ENCODE data around the gene MYMK. TPM values are rescaled to one million over a fixed set of nuclear protein-coding genes. Genes with fewer than 3 reads are reported as not detected.

Gene MYMK
- total and polyA plus RNA-seq, 2 experiments from 2014 or later: not detected

DNA sequence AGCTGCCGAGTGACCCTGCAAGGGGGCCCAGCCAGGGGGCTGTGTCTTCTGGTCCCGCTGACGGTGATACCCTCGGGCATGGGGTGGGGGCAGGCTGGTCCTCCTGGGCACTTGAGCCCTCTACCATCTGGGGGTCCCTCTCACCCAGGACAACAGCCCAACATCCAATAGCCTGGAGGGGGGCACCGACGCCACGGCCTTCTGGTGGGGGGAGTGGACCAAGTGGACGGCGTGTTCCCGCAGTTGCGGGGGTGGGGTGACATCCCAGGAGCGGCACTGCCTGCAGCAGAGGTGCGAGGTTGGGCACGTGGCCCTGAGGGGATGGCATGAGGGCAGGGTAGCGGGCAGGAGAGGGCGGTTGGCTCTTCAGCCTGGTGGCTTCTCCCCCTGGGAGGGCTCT is 12.5 kb upstream of the MYMK start:
- Histone ChIP-seq H3K27me3 (ENCODE audit: insufficient read depth) (peaks cover 9% of the 10 kb centered on the region; the same call in 1 of the 2 replicates), H3K4me1 (ENCODE audit: insufficient read depth) (peaks cover 10% of the 10 kb centered on the region; the same call in 1 of the 2 replicates), H3K36me3 (ENCODE audit: insufficient read depth) (no peaks in the 10 kb centered on the region), H3K27ac (ENCODE audit: low read depth) (no peak overlapping the region), H3K4me2 (no peak overlapping the region), H3F3A (replicated peaks; ENCODE audit: low read depth) (0 out of 2 replicates have a peak, but pooled peaks cover 4% of the 10 kb centered on the region), H4K20me1 (replicated peaks; ENCODE audit: insufficient read depth) (no peaks in the 10 kb centered on the region), H2AFZ (no peak overlapping the region), H3K79me2 (replicated peaks; ENCODE audit: insufficient read depth) (no peaks in the 10 kb centered on the region), H3K4me3 (no peak overlapping the region), H3K9me2 (ENCODE audit: insufficient read depth) (no peaks in the 10 kb centered on the region)
- TF ChIP-seq STAT1 (IDR thresholded peaks at IDR 0.05; ENCODE audit: unreplicated experiment) (no peak), EZH2phosphoT487 (IDR thresholded peaks at IDR 0.05; ENCODE audit: unreplicated experiment) (no peak), EZH2 (IDR thresholded peaks at IDR 0.05; ENCODE audit: low read depth, unreplicated experiment) (no peak), JUNB (IDR thresholded peaks at IDR 0.05; ENCODE audit: unreplicated experiment) (no peak), CREB1 (CRISPR knock-in tag; IDR thresholded peaks at IDR 0.05; ENCODE audit: low read depth) (no peak), ZNF331 (CRISPR knock-in tag; IDR thresholded peaks at IDR 0.05; ENCODE audit: low read depth) (no peak), NANOG (IDR thresholded peaks at IDR 0.05; ENCODE audit: borderline replicate concordance) (no peak), POLR2AphosphoS5 (IDR thresholded peaks at IDR 0.05; ENCODE audit: low read depth) (no peak), ZNF114 (CRISPR knock-in tag; IDR thresholded peaks at IDR 0.05) (no peak)
- TF ChIP-seq, protein P1, sequence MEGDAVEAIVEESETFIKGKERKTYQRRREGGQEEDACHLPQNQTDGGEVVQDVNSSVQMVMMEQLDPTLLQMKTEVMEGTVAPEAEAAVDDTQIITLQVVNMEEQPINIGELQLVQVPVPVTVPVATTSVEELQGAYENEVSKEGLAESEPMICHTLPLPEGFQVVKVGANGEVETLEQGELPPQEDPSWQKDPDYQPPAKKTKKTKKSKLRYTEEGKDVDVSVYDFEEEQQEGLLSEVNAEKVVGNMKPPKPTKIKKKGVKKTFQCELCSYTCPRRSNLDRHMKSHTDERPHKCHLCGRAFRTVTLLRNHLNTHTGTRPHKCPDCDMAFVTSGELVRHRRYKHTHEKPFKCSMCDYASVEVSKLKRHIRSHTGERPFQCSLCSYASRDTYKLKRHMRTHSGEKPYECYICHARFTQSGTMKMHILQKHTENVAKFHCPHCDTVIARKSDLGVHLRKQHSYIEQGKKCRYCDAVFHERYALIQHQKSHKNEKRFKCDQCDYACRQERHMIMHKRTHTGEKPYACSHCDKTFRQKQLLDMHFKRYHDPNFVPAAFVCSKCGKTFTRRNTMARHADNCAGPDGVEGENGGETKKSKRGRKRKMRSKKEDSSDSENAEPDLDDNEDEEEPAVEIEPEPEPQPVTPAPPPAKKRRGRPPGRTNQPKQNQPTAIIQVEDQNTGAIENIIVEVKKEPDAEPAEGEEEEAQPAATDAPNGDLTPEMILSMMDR (conservative IDR thresholded peaks at IDR 0.05; ENCODE audit: low read depth in 2 of 2): no peak
- TF ChIP-seq, protein P2, sequence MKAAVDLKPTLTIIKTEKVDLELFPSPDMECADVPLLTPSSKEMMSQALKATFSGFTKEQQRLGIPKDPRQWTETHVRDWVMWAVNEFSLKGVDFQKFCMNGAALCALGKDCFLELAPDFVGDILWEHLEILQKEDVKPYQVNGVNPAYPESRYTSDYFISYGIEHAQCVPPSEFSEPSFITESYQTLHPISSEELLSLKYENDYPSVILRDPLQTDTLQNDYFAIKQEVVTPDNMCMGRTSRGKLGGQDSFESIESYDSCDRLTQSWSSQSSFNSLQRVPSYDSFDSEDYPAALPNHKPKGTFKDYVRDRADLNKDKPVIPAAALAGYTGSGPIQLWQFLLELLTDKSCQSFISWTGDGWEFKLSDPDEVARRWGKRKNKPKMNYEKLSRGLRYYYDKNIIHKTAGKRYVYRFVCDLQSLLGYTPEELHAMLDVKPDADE (IDR thresholded peaks at IDR 0.05): no peak
- TF ChIP-seq, protein P3, sequence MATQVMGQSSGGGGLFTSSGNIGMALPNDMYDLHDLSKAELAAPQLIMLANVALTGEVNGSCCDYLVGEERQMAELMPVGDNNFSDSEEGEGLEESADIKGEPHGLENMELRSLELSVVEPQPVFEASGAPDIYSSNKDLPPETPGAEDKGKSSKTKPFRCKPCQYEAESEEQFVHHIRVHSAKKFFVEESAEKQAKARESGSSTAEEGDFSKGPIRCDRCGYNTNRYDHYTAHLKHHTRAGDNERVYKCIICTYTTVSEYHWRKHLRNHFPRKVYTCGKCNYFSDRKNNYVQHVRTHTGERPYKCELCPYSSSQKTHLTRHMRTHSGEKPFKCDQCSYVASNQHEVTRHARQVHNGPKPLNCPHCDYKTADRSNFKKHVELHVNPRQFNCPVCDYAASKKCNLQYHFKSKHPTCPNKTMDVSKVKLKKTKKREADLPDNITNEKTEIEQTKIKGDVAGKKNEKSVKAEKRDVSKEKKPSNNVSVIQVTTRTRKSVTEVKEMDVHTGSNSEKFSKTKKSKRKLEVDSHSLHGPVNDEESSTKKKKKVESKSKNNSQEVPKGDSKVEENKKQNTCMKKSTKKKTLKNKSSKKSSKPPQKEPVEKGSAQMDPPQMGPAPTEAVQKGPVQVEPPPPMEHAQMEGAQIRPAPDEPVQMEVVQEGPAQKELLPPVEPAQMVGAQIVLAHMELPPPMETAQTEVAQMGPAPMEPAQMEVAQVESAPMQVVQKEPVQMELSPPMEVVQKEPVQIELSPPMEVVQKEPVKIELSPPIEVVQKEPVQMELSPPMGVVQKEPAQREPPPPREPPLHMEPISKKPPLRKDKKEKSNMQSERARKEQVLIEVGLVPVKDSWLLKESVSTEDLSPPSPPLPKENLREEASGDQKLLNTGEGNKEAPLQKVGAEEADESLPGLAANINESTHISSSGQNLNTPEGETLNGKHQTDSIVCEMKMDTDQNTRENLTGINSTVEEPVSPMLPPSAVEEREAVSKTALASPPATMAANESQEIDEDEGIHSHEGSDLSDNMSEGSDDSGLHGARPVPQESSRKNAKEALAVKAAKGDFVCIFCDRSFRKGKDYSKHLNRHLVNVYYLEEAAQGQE (IDR thresholded peaks at IDR 0.05; ENCODE audit: unreplicated experiment): no peak
- TF ChIP-seq, protein P4, sequence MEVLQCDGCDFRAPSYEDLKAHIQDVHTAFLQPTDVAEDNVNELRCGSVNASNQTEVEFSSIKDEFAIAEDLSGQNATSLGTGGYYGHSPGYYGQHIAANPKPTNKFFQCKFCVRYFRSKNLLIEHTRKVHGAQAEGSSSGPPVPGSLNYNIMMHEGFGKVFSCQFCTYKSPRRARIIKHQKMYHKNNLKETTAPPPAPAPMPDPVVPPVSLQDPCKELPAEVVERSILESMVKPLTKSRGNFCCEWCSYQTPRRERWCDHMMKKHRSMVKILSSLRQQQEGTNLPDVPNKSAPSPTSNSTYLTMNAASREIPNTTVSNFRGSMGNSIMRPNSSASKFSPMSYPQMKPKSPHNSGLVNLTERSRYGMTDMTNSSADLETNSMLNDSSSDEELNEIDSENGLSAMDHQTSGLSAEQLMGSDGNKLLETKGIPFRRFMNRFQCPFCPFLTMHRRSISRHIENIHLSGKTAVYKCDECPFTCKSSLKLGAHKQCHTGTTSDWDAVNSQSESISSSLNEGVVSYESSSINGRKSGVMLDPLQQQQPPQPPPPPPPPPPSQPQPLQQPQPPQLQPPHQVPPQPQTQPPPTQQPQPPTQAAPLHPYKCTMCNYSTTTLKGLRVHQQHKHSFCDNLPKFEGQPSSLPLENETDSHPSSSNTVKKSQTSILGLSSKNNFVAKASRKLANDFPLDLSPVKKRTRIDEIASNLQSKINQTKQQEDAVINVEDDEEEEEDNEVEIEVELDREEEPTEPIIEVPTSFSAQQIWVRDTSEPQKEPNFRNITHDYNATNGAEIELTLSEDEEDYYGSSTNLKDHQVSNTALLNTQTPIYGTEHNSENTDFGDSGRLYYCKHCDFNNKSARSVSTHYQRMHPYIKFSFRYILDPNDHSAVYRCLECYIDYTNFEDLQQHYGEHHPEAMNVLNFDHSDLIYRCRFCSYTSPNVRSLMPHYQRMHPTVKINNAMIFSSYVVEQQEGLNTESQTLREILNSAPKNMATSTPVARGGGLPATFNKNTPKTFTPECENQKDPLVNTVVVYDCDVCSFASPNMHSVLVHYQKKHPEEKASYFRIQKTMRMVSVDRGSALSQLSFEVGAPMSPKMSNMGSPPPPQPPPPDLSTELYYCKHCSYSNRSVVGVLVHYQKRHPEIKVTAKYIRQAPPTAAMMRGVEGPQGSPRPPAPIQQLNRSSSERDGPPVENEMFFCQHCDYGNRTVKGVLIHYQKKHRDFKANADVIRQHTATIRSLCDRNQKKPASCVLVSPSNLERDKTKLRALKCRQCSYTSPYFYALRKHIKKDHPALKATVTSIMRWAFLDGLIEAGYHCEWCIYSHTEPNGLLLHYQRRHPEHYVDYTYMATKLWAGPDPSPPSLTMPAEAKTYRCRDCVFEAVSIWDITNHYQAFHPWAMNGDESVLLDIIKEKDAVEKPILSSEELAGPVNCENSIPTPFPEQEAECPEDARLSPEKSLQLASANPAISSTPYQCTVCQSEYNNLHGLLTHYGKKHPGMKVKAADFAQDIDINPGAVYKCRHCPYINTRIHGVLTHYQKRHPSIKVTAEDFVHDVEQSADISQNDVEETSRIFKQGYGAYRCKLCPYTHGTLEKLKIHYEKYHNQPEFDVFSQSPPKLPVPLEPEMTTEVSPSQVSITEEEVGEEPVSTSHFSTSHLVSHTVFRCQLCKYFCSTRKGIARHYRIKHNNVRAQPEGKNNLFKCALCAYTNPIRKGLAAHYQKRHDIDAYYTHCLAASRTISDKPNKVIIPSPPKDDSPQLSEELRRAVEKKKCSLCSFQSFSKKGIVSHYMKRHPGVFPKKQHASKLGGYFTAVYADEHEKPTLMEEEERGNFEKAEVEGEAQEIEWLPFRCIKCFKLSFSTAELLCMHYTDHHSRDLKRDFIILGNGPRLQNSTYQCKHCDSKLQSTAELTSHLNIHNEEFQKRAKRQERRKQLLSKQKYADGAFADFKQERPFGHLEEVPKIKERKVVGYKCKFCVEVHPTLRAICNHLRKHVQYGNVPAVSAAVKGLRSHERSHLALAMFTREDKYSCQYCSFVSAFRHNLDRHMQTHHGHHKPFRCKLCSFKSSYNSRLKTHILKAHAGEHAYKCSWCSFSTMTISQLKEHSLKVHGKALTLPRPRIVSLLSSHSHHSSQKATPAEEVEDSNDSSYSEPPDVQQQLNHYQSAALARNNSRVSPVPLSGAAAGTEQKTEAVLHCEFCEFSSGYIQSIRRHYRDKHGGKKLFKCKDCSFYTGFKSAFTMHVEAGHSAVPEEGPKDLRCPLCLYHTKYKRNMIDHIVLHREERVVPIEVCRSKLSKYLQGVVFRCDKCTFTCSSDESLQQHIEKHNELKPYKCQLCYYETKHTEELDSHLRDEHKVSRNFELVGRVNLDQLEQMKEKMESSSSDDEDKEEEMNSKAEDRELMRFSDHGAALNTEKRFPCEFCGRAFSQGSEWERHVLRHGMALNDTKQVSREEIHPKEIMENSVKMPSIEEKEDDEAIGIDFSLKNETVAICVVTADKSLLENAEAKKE (CRISPR knock-in tag; IDR thresholded peaks at IDR 0.05): no peak
- H3K27me3 Mint-ChIP-seq (ENCODE audit: insufficient read depth, low read depth, poor library complexity): peaks cover 26% of the 10 kb centered on the region
- DNase-seq (ENCODE audit: low spot score) (no peak), ATAC-seq (no peak)
- no peak overlapping the region for H3K27ac Mint-ChIP-seq
- H3K4me1 Mint-ChIP-seq: peaks cover 29% of the 10 kb centered on the region
- no peaks in the 10 kb centered on the region for H3K36me3 Mint-ChIP-seq (ENCODE audit: low read depth)
- H3K4me3 Mint-ChIP-seq: no peak overlapping the region
- no peaks in the 10 kb centered on the region for H3K9me3 Mint-ChIP-seq

Data from GM23338 (cell line).